MM.1S (cell line): ENCODE results near the gene PODXL2.
"Not testable (repeated sequence)": the region's sequence is repeated elsewhere in the genome, so short reads cannot be mapped to it uniquely, and the experiment has no call there.

Experiments used
- DNase-seq: peaks from one replicate; pipeline ENCODE4 v3.0.0-alpha.2; 2015
- H2AFZ ChIP-seq: fragments of 300-600 bp; sonication (generic); 2 replicates; pipeline ENCODE4 v1.6.0; 2016; ENCODE audit warnings: antibody characterized with exemption, low read length
- H3F3A ChIP-seq: fragments of 300-600 bp; sonication (generic); 2 replicates; pipeline ENCODE4 v1.6.1; 2016; ENCODE audit warnings: mild to moderate bottlenecking, antibody characterized with exemption, low read length, moderate library complexity, mixed read lengths; ENCODE audit not compliant: insufficient read depth
- H3K27ac ChIP-seq: fragments of 300-600 bp; sonication (generic); 2 replicates; pipeline ENCODE4 v1.5.1; 2016; ENCODE audit warnings: mild to moderate bottlenecking, low read length
- H3K27me3 ChIP-seq: fragments of 300-600 bp; sonication (generic); replicated peaks from 2 replicates; pipeline ENCODE4 v1.6.0; 2016; ENCODE audit warnings: low read length; ENCODE audit not compliant: insufficient read depth
- H3K36me3 ChIP-seq: fragments of 300-600 bp; sonication (generic); replicated peaks from 2 replicates; pipeline ENCODE4 v1.6.1; 2016; ENCODE audit warnings: mild to moderate bottlenecking, low read length, mixed read lengths; ENCODE audit not compliant: insufficient read depth
- H3K4me1 ChIP-seq: fragments of 300-600 bp; sonication (generic); 2 replicates; pipeline ENCODE4 v1.6.1; 2016; ENCODE audit warnings: low read length, mixed read lengths
- H3K4me2 ChIP-seq: fragments of 300-600 bp; sonication (generic); 2 replicates; pipeline ENCODE4 v1.6.0; 2016; ENCODE audit warnings: low read depth, low read length
- H3K4me3 ChIP-seq: fragments of 300-600 bp; sonication (generic); 2 replicates; pipeline ENCODE4 v1.5.1; 2016; ENCODE audit warnings: low read length, mixed read lengths
- H3K79me2 ChIP-seq: fragments of 300-600 bp; sonication (generic); 2 replicates; pipeline ENCODE4 v1.6.1; 2016; ENCODE audit warnings: mixed run types, low read length, mixed read lengths
- H3K9ac ChIP-seq: fragments of 300-600 bp; sonication (generic); 2 replicates; pipeline ENCODE4 v1.6.1; 2016; ENCODE audit warnings: low read length, mixed read lengths
- H3K9me2 ChIP-seq: fragments of 300-600 bp; sonication (generic); replicated peaks from 2 replicates; pipeline ENCODE4 v1.6.1; 2016; ENCODE audit warnings: mild to moderate bottlenecking, low read length, mixed read lengths; ENCODE audit not compliant: insufficient read depth
- H3K9me3 ChIP-seq: fragments of 300-600 bp; sonication (generic); replicated peaks from 2 replicates; pipeline ENCODE4 v1.6.1; 2016; ENCODE audit warnings: mild to moderate bottlenecking, low read length, mixed read lengths; ENCODE audit not compliant: insufficient read depth
- H4K20me1 ChIP-seq: fragments of 300-600 bp; sonication (generic); 2 replicates; pipeline ENCODE4 v1.6.1; 2016; ENCODE audit warnings: mild to moderate bottlenecking, low read length, moderate library complexity, mixed read lengths; ENCODE audit not compliant: insufficient read depth
- EZH2 ChIP-seq: fragments of 300-600 bp; sonication (generic); optimal IDR thresholded peaks from 2 replicates; pipeline ENCODE3; 2017; ENCODE audit warnings: low read depth, mild to moderate bottlenecking, antibody characterized with exemption, low read length, mixed read lengths
- EZH2phosphoT487 ChIP-seq: fragments of 300-600 bp; sonication (generic); IDR thresholded peaks from 2 replicates; pipeline ENCODE4 v1.6.1; 2018; ENCODE audit warnings: antibody characterized with exemption, low read length
- TF ChIP-seq, protein P1 (sequence below): fragments of 300-600 bp; sonication (generic); IDR thresholded peaks from 2 replicates; pipeline ENCODE4 v1.5.1; 2016; ENCODE audit warnings: antibody characterized with exemption, low read length, mixed read lengths

Gene PODXL2

DNA sequence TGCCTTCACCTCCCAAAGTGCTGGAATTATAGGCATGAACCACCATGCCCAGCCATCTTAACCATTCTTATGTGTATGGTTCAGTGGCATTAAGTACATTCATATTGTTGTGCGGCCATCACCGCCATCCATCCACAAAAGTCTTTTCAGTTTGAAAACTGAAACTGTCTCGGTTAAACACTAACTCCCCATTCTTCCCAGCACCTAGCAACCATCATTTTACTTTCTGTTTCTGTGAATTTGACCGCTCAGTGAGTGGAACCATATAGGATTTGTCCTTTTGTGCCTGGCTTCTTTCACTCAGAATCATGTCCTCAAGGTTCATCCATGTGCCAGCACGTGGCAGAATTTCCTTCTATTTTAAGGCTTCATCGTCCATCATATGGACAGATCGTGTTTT, 24.9 kb upstream of the PODXL2 start:
- Histone ChIP-seq H3K4me1 (peaks cover 13% of the 10 kb centered on the region), H3K9ac (no peak overlapping the region), H2AFZ (no peak overlapping the region), H4K20me1 (peaks cover 5% of the 10 kb centered on the region; the same call in 1 of the 2 replicates), H3K4me2 (no peak overlapping the region), H3K4me3 (no peak overlapping the region), H3F3A (no peaks in the 10 kb centered on the region), H3K27me3 (no peaks in the 10 kb centered on the region), H3K9me2 (no peaks in the 10 kb centered on the region), H3K27ac (no peak overlapping the region), H3K36me3 (peaks cover 33% of the 10 kb centered on the region), H3K9me3 (no peaks in the 10 kb centered on the region), H3K79me2 (peaks cover 95% of the 10 kb centered on the region)
- no peak for TF ChIP-seq EZH2phosphoT487
- TF ChIP-seq, protein P1, sequence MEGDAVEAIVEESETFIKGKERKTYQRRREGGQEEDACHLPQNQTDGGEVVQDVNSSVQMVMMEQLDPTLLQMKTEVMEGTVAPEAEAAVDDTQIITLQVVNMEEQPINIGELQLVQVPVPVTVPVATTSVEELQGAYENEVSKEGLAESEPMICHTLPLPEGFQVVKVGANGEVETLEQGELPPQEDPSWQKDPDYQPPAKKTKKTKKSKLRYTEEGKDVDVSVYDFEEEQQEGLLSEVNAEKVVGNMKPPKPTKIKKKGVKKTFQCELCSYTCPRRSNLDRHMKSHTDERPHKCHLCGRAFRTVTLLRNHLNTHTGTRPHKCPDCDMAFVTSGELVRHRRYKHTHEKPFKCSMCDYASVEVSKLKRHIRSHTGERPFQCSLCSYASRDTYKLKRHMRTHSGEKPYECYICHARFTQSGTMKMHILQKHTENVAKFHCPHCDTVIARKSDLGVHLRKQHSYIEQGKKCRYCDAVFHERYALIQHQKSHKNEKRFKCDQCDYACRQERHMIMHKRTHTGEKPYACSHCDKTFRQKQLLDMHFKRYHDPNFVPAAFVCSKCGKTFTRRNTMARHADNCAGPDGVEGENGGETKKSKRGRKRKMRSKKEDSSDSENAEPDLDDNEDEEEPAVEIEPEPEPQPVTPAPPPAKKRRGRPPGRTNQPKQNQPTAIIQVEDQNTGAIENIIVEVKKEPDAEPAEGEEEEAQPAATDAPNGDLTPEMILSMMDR, result no peak
- TF ChIP-seq EZH2, result no peak
- no peak for DNase-seq

DNA sequence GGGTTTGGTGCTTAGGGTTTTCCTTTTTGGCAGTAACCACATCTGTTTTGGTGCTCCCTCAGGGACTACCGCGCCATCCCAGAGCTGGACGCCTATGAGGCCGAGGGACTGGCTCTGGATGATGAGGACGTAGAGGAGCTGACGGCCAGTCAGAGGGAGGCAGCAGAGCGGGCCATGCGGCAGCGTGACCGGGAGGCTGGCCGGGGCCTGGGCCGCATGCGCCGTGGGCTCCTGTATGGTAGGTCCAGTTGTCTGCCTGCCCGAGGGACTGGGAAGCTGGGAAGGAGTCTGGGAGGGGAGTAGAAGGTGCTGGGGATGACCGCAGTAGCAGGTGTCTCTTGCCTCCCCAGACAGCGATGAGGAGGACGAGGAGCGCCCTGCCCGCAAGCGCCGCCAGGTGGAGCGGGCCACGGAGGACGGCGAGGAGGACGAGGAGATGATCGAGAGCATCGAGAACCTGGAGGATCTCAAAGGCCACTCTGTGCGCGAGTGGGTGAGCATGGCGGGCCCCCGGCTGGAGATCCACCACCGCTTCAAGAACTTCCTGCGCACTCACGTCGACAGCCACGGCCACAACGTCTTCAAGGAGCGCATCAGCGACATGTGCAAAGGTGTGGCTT, 24.3 kb upstream of the PODXL2 start:
- Histone ChIP-seq H3K27ac (no peak overlapping the region), H4K20me1 (peaks cover 5% of the 10 kb centered on the region; the same call in 1 of the 2 replicates), H3K79me2 (peaks cover 93% of the 10 kb centered on the region), H3K9me2 (no peaks in the 10 kb centered on the region), H3K27me3 (no peaks in the 10 kb centered on the region), H3K4me3 (no peak overlapping the region), H3K9me3 (no peaks in the 10 kb centered on the region), H3K4me1 (peaks cover 7% of the 10 kb centered on the region; the same call in 1 of the 2 replicates), H3F3A (no peaks in the 10 kb centered on the region), H2AFZ (no peak overlapping the region), H3K9ac (no peak overlapping the region), H3K4me2 (no peak overlapping the region), H3K36me3 (peaks cover 33% of the 10 kb centered on the region)
- TF ChIP-seq, protein P1, result no peak
- no peak for TF ChIP-seq EZH2phosphoT487
- TF ChIP-seq EZH2, result no peak
- no peak for DNase-seq

- H3K27me3 ChIP-seq, result not testable (repeated sequence)
These were observed 23.4 kb upstream of the PODXL2 start for GRCh38 chr3:127605547-127605946.

DNA sequence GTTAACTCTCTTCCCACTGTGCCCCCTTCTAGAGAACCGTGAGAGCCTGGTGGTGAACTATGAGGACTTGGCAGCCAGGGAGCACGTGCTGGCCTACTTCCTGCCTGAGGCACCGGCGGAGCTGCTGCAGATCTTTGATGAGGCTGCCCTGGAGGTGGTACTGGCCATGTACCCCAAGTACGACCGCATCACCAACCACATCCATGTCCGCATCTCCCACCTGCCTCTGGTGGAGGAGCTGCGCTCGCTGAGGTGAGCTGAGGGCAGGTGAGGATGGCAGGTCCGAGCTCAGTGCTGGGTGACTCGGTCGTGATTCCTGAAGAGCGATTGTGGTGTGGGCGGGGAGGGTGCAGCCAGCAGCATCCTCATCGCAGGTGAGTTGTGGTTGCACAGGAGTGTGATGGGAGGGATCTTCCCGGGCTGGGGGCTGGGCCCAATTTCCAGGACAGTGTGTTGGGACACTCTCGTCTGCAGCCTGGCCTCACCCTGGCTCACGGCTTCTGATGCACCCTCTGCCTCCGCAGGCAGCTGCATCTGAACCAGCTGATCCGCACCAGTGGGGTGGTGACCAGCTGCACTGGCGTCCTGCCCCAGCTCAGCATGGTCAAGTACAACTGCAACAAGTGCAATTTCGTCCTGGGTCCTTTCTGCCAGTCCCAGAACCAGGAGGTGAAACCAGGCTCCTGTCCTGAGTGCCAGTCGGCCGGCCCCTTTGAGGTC, 22.7 kb upstream of the PODXL2 start:
- TF ChIP-seq, protein P1, result no peak
- TF ChIP-seq EZH2phosphoT487 (no peak), EZH2 (no peak)
- Histone ChIP-seq H3K36me3 (peaks cover 36% of the 10 kb centered on the region), H3K27ac (no peak overlapping the region), H3K4me1 (no peaks in the 10 kb centered on the region), H3K79me2 (peaks cover 90% of the 10 kb centered on the region), H3K27me3 (no peaks in the 10 kb centered on the region), H3K9ac (no peak overlapping the region), H3F3A (no peaks in the 10 kb centered on the region), H3K4me3 (no peak overlapping the region), H3K9me3 (no peaks in the 10 kb centered on the region), H4K20me1 (peaks cover 13% of the 10 kb centered on the region; the same call in 1 of the 2 replicates), H2AFZ (no peak overlapping the region), H3K9me2 (no peaks in the 10 kb centered on the region), H3K4me2 (no peak overlapping the region)
- DNase-seq, result no peak

More at GRCh38 chr3:127605547-127605946, 23.4 kb upstream of the PODXL2 start:
- not testable (repeated sequence) for H3K4me2 ChIP-seq, H3K4me1 ChIP-seq, H3K4me3 ChIP-seq, H4K20me1 ChIP-seq, H3F3A ChIP-seq, DNase-seq, H2AFZ ChIP-seq, H3K9ac ChIP-seq, H3K27ac ChIP-seq, H3K9me3 ChIP-seq, H3K9me2 ChIP-seq
- peaks cover 36% of the 10 kb centered on the region for H3K36me3 ChIP-seq
- peaks cover 90% of the 10 kb centered on the region for H3K79me2 ChIP-seq
